HG03095 (cell line): ENCODE results near the gene IFRD1.

Source experiments
- ATAC-seq: cut with Tn5 transposase; IDR thresholded peaks from one replicate; pipeline ENCODE4 v1.9.1; 2021; ENCODE audit warnings: moderate library complexity; ENCODE audit not compliant: unreplicated experiment

Gene IFRD1

GRCh38 chr7:112484671-112485167 lies 34.5 kb downstream of the IFRD1 start:
- ATAC-seq = no peak

GRCh38 chr7:112485766-112486165 lies 35.5 kb downstream of the IFRD1 start:
- ATAC-seq = no peak

GRCh38 chr7:112487457-112488263 lies 37.4 kb downstream of the IFRD1 start:
- ATAC-seq = no peak

GRCh38 chr7:112488264-112488552 lies 37.9 kb downstream of the IFRD1 start:
- ATAC-seq = no peak

- ATAC-seq = no peak
Measured at GRCh38 chr7:112492186-112492585, 41.9 kb downstream of the IFRD1 start.

- ATAC-seq = no peak
Measured at GRCh38 chr7:112494656-112495055, 44.4 kb downstream of the IFRD1 start.

- no peak for ATAC-seq
Measured at GRCh38 chr7:112495156-112495788, 45.0 kb downstream of the IFRD1 start.

- ATAC-seq = peak; percentile 56
Measured at GRCh38 chr7:112495810-112496462, 45.7 kb downstream of the IFRD1 start.

- ATAC-seq = peak; percentile 69
Measured at GRCh38 chr7:112497481-112497880, 47.2 kb downstream of the IFRD1 start.

- ATAC-seq = no peak
Measured at GRCh38 chr7:112500619-112501018, 50.4 kb downstream of the IFRD1 start.

- ATAC-seq = no peak
Measured at GRCh38 chr7:112501801-112502503, 51.7 kb downstream of the IFRD1 start.

- ATAC-seq = no peak
Measured at GRCh38 chr7:112502700-112503099, 52.4 kb downstream of the IFRD1 start.

GRCh38 chr7:112503361-112503972 lies 53.2 kb downstream of the IFRD1 start:
- ATAC-seq = no peak

GRCh38 chr7:112504093-112504695 lies 53.9 kb downstream of the IFRD1 start:
- ATAC-seq = no peak

GRCh38 chr7:112505495-112505894 lies 55.2 kb downstream of the IFRD1 start:
- ATAC-seq = no peak

GRCh38 chr7:112508404-112508803 lies 58.1 kb downstream of the IFRD1 start:
- ATAC-seq = no peak

GRCh38 chr7:112509402-112509801 lies 59.1 kb downstream of the IFRD1 start:
- no peak for ATAC-seq

GRCh38 chr7:112510001-112510742 lies 59.9 kb downstream of the IFRD1 start:
- ATAC-seq = peak; percentile 70

- no peak for ATAC-seq
Measured at GRCh38 chr7:112510743-112511110, 60.5 kb downstream of the IFRD1 start.
